Retinal pigment epithelial cell (primary cell): ENCODE results near the gene PPM1B.
A peak's percentile ranks its signal among the peaks of the same experiment; 100 is the strongest.
"Not testable (repeated sequence)": the region's sequence is repeated elsewhere in the genome, so short reads cannot be mapped to it uniquely, and the experiment has no call there.

Experiments
- DNase-seq: peaks from one replicate; pipeline ENCODE4 v3.0.0-alpha.2; 2010; ENCODE audit warnings: low read depth
- H3K4me3 ChIP-seq: 2 replicates; pipeline ENCODE4 v1.5.1; 2011; ENCODE audit warnings: mild to moderate bottlenecking, low read length, control low read depth, moderate library complexity
- CTCF ChIP-seq: conservative IDR thresholded peaks from 2 replicates; pipeline ENCODE4 v1.5.1; 2011; ENCODE audit warnings: low read depth, low read length, control low read depth, inconsistent platforms

Gene PPM1B

GRCh38 chr2:44167908-44168680, 581 bp upstream of the PPM1B start:
- peak; percentile 100 for DNase-seq
- no peak for TF ChIP-seq CTCF
- H3K4me3 ChIP-seq = peak overlapping the region; percentile 75

- TF ChIP-seq CTCF = no peak
- peak overlapping the region; percentile 83 for H3K4me3 ChIP-seq
- DNase-seq = no peak
Measured at GRCh38 chr2:44169155-44169898, 652 bp downstream of the PPM1B start.

- peak; percentile 68 for DNase-seq
- peak overlapping the region; percentile 83 for H3K4me3 ChIP-seq
- TF ChIP-seq CTCF = no peak
Measured at GRCh38 chr2:44170311-44170717, 1.6 kb downstream of the PPM1B start.

- no peak for TF ChIP-seq CTCF
- H3K4me3 ChIP-seq = peak overlapping the region; percentile 83
- peak; percentile 43 for DNase-seq
Measured at GRCh38 chr2:44171018-44171417, 2.3 kb downstream of the PPM1B start.

GRCh38 chr2:44171442-44171841, 2.8 kb downstream of the PPM1B start:
- DNase-seq = not testable (repeated sequence)
- peak overlapping the region; percentile 83 for H3K4me3 ChIP-seq

GRCh38 chr2:44172576-44172975, 3.9 kb downstream of the PPM1B start:
- no peak overlapping the region for H3K4me3 ChIP-seq

GRCh38 chr2:44178950-44179349, 10.3 kb downstream of the PPM1B start:
- TF ChIP-seq CTCF = no peak
- no peak overlapping the region for H3K4me3 ChIP-seq
- DNase-seq = no peak

More at GRCh38 chr2:44172576-44172975, 3.9 kb downstream of the PPM1B start:
- no peak for TF ChIP-seq CTCF
- no peak for DNase-seq
